ENCODE measurements around the gene ZRANB1.

DNA sequence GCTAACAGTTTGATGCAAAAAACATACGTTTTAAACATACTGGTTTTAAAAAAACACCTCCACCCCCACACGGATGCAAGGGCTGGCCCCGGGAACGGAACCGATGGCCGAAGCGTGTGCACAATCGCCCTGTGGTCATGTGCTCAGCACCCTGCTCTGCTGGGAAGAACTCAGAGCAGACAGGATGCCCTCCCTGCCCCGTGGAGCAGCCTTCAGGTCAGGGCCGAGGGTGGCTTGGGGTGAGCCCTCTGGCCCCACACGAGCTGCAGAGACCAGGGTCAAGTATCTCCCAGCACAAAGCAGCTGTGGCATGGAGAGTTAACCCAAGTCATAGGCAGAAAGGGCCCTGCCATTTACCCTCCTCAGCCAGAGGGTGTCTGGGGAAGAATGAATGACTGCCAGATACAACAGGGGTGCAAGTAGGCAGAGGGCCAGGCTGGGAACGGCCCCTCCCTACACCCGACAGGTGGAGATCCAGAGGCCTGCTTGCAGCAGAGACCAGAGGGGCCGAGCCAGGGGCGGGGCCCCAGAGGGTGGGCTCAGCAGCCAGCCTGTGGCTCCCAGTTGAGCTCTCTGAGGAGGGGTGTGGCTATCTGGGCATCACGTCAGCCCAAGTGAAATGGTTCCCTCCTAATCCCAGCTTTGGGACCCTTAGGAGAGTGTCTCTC, 56.8 kb downstream of the ZRANB1 start:
- TF ChIP-seq, protein P1, sequence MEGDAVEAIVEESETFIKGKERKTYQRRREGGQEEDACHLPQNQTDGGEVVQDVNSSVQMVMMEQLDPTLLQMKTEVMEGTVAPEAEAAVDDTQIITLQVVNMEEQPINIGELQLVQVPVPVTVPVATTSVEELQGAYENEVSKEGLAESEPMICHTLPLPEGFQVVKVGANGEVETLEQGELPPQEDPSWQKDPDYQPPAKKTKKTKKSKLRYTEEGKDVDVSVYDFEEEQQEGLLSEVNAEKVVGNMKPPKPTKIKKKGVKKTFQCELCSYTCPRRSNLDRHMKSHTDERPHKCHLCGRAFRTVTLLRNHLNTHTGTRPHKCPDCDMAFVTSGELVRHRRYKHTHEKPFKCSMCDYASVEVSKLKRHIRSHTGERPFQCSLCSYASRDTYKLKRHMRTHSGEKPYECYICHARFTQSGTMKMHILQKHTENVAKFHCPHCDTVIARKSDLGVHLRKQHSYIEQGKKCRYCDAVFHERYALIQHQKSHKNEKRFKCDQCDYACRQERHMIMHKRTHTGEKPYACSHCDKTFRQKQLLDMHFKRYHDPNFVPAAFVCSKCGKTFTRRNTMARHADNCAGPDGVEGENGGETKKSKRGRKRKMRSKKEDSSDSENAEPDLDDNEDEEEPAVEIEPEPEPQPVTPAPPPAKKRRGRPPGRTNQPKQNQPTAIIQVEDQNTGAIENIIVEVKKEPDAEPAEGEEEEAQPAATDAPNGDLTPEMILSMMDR (IDR thresholded peaks at IDR 0.05): no peak
- no peak for TF ChIP-seq POLR2A (IDR thresholded peaks at IDR 0.05)

Measured in thyroid gland (tissue), 4 donors.